Measurements from ENCODE around the gene DNAH1.

- TF ChIP-seq CTCF (IDR thresholded peaks at IDR 0.05; ENCODE audit: poor library complexity), result no peak
- no peak for TF ChIP-seq EZH2 (IDR thresholded peaks at IDR 0.05; ENCODE audit: borderline replicate concordance)
- TF ChIP-seq EZH2phosphoT487 (IDR thresholded peaks at IDR 0.05; ENCODE audit: low read depth, severe bottlenecking, unreplicated experiment), result no peak
These were observed 32.8 kb upstream of the DNAH1 start for GRCh38 chr3:52283306-52283705.

All from hepatocyte (in vitro differentiated cells).